RWPE1 (cell line): ENCODE data around the gene ALDH1L2.
"Not testable (repeated sequence)": the region's sequence is repeated elsewhere in the genome, so short reads cannot be mapped to it uniquely, and the experiment has no call there.

ENCODE experiments used
- CTCF ChIA-PET: fragments of 350-600 bp; sonication (Branson Sonifier 250); formaldehyde crosslinking; extraction: SDS; loops from one replicate; lab custom pipeline; 2021; lab: Yijun Ruan, JAX
- POLR2A ChIA-PET: fragments of 400-600 bp; formaldehyde crosslinking; extraction: SDS; loops from one replicate; lab custom pipeline; 2020; ENCODE audit warnings: antibody characterized with exemption; ENCODE audit not compliant: low non-redundant PET; lab: Yijun Ruan, JAX
- DNase-seq: peaks from one replicate; pipeline ENCODE4 v3.0.0; 2012; ENCODE audit warnings: low spot score
- H3K27ac ChIP-seq: fragments of 450-650 bp; 2 replicates; pipeline ENCODE4 v1.5.1; 2017
- TF ChIP-seq, protein P1 (sequence below): fragments of 450-650 bp; conservative IDR thresholded peaks from 2 replicates; pipeline ENCODE4 v1.5.1; 2017; ENCODE audit warnings: low read depth, mild to moderate bottlenecking

ALDH1L2 gene

DNA sequence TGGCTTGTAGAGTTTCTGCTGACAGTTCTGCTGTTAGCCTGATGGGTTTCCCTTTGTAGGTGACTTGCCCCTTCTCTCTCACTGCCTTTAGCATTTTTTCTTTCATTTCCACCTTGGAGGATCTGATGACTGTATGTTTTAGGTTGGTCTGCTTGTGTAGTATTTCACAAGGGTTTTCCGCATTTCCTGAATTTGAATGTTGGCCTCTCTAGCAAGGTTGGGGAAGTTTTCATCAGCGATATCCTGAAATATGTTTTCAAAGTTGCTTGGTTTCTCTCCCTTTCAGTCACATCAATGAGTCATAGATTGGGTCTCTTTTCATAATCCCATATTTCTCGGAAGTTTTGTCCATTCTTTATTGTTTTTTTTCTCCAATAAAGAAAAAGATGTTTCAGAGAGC, 86.7 kb downstream of the ALDH1L2 start:
- H3K27ac ChIP-seq = no peak overlapping the region
- DNase-seq = no peak
- TF ChIP-seq, protein P1, sequence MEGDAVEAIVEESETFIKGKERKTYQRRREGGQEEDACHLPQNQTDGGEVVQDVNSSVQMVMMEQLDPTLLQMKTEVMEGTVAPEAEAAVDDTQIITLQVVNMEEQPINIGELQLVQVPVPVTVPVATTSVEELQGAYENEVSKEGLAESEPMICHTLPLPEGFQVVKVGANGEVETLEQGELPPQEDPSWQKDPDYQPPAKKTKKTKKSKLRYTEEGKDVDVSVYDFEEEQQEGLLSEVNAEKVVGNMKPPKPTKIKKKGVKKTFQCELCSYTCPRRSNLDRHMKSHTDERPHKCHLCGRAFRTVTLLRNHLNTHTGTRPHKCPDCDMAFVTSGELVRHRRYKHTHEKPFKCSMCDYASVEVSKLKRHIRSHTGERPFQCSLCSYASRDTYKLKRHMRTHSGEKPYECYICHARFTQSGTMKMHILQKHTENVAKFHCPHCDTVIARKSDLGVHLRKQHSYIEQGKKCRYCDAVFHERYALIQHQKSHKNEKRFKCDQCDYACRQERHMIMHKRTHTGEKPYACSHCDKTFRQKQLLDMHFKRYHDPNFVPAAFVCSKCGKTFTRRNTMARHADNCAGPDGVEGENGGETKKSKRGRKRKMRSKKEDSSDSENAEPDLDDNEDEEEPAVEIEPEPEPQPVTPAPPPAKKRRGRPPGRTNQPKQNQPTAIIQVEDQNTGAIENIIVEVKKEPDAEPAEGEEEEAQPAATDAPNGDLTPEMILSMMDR = no peak
- POLR2A ChIA-PET = no interaction called here
- CTCF ChIA-PET = no interaction called here

DNA sequence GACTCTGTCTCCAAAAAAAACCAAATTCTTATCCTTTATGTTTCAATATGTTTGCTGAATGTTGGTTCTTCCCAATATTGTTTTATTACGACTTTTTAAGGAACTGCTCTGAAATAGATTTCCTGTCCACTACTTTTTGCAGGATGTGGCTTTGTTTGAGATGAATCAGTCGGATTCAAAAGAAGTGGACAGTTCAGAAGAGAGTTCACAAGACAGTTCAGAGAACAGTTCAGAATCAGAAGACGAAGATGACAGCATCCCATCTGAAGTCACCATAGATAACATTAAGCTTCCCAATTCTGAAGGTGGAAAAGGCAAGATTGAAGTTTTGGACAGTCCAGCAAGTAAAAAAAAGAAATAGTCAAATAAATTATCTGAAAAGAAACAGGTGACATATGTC, 89.9 kb downstream of the ALDH1L2 start:
- no peak overlapping the region for H3K27ac ChIP-seq
- TF ChIP-seq, protein P1 = no peak
- ChIA-PET POLR2A (no interaction called here), CTCF (interaction anchor here (1.6 kb wide), 1 partner anchor 613 kb away, joined by 5 read pairs; no protein-coding TSS in a partner anchor)
- no peak for DNase-seq

DNA sequence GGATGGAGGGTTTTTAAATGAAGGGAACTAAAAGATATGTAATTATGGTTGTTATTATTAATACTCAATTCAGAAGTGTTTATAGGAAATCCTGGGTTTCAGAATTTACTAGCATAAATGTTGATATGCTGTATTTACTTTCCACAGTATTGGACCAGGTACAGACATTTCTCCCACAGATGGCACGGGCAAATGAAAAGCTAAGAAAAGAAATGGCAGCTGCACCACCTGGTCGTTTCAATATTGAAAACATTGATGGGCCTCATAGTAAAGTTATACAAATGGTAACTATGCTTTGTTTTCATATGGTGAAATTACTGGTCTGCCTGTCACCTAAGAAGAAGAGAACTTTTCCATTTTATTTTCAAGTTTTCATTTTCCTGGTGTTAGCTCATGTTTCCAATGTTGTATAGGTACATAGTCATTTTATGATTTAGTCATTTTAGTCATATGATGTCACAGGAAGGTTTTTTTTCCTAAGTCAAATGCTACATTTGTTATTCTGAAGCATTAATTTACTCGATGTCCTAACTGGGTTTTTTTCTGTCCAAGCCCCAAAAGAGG, 92.6 kb downstream of the ALDH1L2 start:
- ChIA-PET CTCF (interaction anchor here (0.7 kb wide), 1 partner anchor 34 kb away, joined by 3 read pairs; the partner anchor contains the start of gene SLC41A2), POLR2A (no interaction called here)
- TF ChIP-seq, protein P1 = no peak
- no peak overlapping the region for H3K27ac ChIP-seq
- no peak for DNase-seq

DNA sequence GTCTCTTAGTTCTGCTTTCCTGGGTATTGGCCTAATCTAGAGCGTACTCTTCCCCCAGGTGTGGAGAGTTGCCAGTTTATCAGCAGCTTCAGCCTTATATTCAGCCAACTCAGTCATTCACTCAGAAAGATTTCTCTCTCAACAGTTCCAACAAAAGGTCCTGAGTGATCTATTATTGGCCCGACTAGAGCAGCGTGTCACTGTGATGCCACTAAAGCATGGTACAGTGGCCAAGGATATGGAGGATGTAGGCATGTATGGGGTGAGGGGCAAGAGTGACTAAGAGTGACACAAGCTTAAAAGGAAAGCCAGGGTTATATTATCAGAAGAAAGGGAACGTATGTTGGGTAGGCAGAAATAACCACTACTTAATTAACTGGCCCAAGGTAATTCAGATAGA, 93.3 kb downstream of the ALDH1L2 start:
- no peak for DNase-seq
- ChIA-PET CTCF (interaction anchor here (0.6 kb wide), 1 partner anchor 96 kb away, joined by 4 read pairs; no protein-coding TSS in a partner anchor), POLR2A (no interaction called here)
- TF ChIP-seq, protein P1 = no peak
- H3K27ac ChIP-seq = no peak overlapping the region

DNA sequence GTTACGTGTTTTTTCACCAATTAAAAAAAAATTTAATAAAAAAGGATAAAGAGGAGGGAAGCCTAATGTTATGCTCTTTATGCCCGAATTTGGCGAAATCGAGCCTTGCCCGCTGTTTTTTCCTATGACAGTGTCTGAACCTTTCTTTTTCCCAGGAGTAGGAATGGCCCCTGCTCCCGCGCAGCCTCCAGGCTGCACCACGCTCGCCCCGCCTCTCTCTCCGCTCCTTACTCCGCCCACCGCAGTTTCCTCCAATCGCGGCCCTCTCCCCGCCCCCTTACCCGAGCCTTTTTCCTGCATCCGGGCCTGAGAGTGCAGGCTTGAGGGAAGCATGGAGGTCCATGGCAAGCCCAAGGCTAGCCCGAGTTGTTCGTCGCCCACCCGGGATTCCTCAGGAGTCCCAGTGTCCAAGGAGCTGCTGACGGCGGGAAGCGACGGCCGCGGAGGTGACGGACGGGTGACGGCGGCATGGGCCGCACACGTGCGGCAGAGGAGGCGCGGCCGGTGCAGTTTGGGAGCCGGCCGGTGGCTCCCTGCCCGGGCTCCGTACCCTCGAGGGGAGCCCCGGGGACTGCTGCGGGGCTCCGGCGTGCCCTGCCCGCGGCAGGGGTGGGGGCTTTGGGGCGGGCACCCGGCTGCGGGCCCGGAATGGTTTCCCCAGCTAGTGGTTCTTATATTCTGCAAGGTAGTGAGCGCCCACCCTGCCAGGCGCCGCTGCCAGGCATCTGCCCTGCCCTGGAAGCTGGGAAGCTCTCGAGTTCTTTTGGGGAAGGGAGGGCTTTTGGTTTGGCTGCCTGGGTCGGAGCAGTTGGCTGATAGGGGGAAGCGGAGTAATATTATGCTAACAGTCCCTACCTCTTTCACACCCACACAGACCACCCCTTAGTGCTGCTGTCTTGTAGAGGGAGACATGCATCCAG, 98.0 kb downstream of the ALDH1L2 start, which contains the start of gene NOPCHAP1:
Gene NOPCHAP1, plus strand, starts transcription at position 295 of the 920 bp plus-strand sequence. Its CDS starts 37 bp downstream, at position 332.
- TF ChIP-seq, protein P1 = no peak
- H3K27ac ChIP-seq = peak within 1 kb of the TSS; percentile 65
- POLR2A ChIA-PET = no interaction called here
- DNase-seq = peak; percentile 96
- CTCF ChIA-PET = interaction anchor here (0.5 to 1.2 kb wide), 4 partner anchors 27 to 1150 kb away, joined by 3 read pairs; no protein-coding TSS in a partner anchor

DNA sequence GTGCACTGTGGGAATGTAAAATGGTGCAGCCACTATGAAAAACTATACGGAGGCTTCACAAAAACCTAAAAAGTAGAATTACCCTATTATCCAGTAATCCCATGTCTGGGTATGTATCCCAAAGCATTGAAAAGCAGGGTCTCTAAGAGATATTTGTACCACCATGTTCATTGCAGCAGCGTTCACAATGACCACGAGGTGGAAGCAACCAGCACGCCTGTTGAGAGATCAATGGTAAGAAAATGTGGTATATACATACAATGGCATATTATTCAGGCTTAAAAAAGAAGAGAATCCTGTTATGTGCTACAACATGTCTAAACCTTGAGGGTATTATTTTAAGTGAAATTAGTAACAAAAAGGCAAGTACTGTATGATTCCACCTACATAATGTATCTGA, 99.1 kb downstream of the ALDH1L2 start:
- no peak overlapping the region for H3K27ac ChIP-seq
- TF ChIP-seq, protein P1 = no peak
- POLR2A ChIA-PET = no interaction called here
- DNase-seq = no peak
- CTCF ChIA-PET = interaction anchor here (0.5 to 0.6 kb wide), 2 partner anchors 37 to 922 kb away, joined by 3 to 4 read pairs; no protein-coding TSS in a partner anchor

DNA sequence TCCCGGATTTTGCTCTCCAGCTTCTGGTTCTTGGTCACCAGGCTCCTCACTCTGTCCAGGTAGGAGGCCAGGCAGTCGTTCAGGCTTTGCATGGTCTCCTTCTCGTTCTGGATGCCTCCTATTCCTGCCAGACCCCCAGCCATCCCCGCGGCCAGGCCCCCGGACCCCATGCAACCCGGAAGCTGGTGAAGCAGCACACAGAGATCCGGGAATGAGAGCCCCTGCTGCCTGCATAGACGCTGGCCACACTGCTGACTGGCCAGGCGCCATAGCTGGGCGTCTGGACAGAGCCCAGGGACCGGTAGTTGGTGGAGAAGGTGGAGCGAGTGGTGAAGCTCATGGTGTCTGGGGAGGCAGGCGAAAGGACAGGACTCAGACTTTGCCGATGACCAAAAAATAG, 106.6 kb downstream of the ALDH1L2 start:
- DNase-seq, H3K27ac ChIP-seq, POLR2A ChIA-PET: not testable (repeated sequence)
- CTCF ChIA-PET = interaction anchor here (0.5 kb wide), 1 partner anchor 687 kb away, joined by 3 read pairs; no protein-coding TSS in a partner anchor
